ENCODE data around the gene KPNA6. TPM values are rescaled to one million over a fixed set of nuclear protein-coding genes. Genes with fewer than 3 reads are reported as not detected.

The KPNA6 gene
- total RNA-seq, 3 donors from 2014 or later (not counting 1 experiment from before 2014, with no cell fraction given), result 48.6 to 59.0 (median 52.8) TPM

DNA sequence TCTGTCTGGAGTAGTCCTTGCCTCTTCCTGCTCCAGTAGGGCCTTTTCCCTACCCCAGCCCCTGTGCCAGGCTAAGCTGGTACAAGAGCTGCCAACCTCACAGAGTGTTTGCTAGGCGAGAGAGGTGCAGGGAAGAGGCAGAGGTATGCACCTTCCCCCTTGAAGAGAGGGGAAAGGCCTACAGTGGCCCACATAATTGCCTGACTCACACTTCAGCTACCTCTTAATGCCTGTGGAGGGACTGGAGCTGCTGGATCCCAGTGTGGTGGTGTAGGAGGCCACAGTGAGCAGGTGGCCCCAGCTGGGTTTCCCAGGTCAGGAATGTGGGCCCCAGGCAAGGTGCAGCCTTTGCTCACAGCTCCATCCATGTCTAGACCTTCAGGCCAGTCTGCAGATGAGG is 89.2 kb downstream of the KPNA6 start:
- DNase-seq (no peak), ATAC-seq (no peak)
- H3K27ac Mint-ChIP-seq, result peak overlapping the region; percentile 53 to 79
- H3K9me3 Mint-ChIP-seq, result no peaks in the 10 kb centered on the region
- no peak overlapping the region for H3K27ac ChIP-seq (ENCODE audit: low read length)
- H3K4me1 Mint-ChIP-seq, result peaks cover 40 to 50% of the 10 kb centered on the region in 2 donors
- no peaks in the 10 kb centered on the region for H3K9me3 ChIP-seq (ENCODE audit: control insufficient read depth, insufficient read depth, low read length)
- no peak overlapping the region for H3K4me3 ChIP-seq (ENCODE audit: low read length)
- H3K27me3 ChIP-seq (ENCODE audit: control insufficient read depth, insufficient read depth, low read length), result no peaks in the 10 kb centered on the region
- intact Hi-C loops (cut with micrococcal nuclease), result no loop called here
- TF ChIP-seq, protein P1, sequence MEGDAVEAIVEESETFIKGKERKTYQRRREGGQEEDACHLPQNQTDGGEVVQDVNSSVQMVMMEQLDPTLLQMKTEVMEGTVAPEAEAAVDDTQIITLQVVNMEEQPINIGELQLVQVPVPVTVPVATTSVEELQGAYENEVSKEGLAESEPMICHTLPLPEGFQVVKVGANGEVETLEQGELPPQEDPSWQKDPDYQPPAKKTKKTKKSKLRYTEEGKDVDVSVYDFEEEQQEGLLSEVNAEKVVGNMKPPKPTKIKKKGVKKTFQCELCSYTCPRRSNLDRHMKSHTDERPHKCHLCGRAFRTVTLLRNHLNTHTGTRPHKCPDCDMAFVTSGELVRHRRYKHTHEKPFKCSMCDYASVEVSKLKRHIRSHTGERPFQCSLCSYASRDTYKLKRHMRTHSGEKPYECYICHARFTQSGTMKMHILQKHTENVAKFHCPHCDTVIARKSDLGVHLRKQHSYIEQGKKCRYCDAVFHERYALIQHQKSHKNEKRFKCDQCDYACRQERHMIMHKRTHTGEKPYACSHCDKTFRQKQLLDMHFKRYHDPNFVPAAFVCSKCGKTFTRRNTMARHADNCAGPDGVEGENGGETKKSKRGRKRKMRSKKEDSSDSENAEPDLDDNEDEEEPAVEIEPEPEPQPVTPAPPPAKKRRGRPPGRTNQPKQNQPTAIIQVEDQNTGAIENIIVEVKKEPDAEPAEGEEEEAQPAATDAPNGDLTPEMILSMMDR (IDR thresholded peaks at IDR 0.05), result no peak
- H3K4me3 Mint-ChIP-seq, result no peak overlapping the region
- 100% methylated on average over 1 of the region's 1 CpG for WGBS (ENCODE audit: insufficient coverage)
- H3K27me3 Mint-ChIP-seq (ENCODE audit: low read depth in 2 of 2), result no peaks in the 10 kb centered on the region
- peaks cover 59% of the 10 kb centered on the region for H3K4me1 ChIP-seq (ENCODE audit: control insufficient read depth, insufficient read depth, low read length)
- H3K36me3 ChIP-seq (ENCODE audit: control insufficient read depth, insufficient read depth, low read length), result peaks cover 45% of the 10 kb centered on the region
- H3K36me3 Mint-ChIP-seq, result peaks cover 18% of the 10 kb centered on the region

DNA sequence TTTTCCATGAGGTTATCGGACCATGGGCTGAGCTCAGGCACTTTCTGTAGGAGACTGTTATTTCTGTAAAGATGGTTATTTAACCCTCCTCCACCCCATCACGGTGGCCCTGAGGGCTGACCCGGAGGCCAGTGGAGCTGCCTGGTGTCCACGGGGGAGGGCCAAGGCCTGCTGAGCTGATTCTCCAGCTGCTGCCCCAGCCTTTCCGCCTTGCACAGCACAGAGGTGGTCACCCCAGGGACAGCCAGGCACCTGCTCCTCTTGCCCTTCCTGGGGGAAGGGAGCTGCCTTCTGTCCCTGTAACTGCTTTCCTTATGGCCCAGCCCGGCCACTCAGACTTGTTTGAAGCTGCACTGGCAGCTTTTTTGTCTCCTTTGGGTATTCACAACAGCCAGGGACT is 90.0 kb downstream of the KPNA6 start:
- Histone ChIP-seq H3K27ac (ENCODE audit: low read length) (no peak overlapping the region), H3K4me3 (ENCODE audit: low read length) (no peak overlapping the region), H3K27me3 (ENCODE audit: control insufficient read depth, insufficient read depth, low read length) (no peaks in the 10 kb centered on the region), H3K36me3 (ENCODE audit: control insufficient read depth, insufficient read depth, low read length) (peaks cover 38% of the 10 kb centered on the region), H3K4me1 (ENCODE audit: control insufficient read depth, insufficient read depth, low read length) (peaks cover 67% of the 10 kb centered on the region), H3K9me3 (ENCODE audit: control insufficient read depth, insufficient read depth, low read length) (no peaks in the 10 kb centered on the region)
- H3K4me1 Mint-ChIP-seq, result peaks cover 47 to 56% of the 10 kb centered on the region in 2 donors
- WGBS (ENCODE audit: insufficient coverage), result 98% methylated on average over 5 of the region's 6 CpGs
- intact Hi-C loops (cut with micrococcal nuclease), result no loop called here
- no peak overlapping the region for H3K4me3 Mint-ChIP-seq
- peak overlapping the region; percentile 53 to 79 for H3K27ac Mint-ChIP-seq
- DNase-seq (no peak), ATAC-seq (no peak)
- peaks cover 12% of the 10 kb centered on the region for H3K36me3 Mint-ChIP-seq
- no peaks in the 10 kb centered on the region for H3K27me3 Mint-ChIP-seq (ENCODE audit: low read depth in 2 of 2)
- TF ChIP-seq, protein P1 (IDR thresholded peaks at IDR 0.05), result no peak
- no peaks in the 10 kb centered on the region for H3K9me3 Mint-ChIP-seq

DNA sequence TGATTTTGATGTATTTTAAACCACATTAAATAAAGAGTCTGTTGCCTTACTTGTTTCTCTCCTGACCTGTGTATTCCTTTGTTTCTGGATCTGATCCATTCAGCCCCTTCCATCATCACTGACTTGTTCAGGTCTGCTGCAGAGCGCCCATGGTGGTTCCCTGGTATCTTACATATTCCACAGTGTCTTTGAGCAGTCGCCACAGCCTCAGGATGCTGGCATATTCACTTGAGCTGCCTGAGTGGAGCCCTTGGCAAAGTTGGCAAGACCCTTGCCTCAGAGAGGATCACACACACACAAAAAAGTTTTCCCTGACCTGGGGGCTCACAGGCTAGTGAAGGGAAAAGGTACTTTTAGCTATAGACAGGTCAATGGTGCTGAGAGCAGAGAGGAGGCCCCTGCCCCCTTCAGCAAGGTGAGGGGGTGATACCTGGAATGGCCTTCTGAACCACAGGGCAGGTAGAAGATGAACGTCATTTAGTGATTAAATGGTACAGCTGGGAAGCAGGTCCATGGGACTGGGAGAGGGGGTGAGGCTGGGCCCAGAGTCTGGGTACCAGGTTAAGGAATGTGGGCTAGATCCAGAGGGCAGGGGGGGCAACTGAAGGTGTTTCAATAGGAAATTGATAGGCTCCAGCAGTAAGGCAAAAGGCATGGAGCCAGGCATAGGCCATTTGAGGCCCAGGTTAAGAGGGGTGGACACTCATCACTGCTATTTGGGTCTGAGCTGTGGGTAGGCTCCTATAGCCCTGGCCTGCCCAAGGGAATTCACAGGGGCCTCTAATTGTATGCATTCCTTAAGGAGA is 90.6 kb downstream of the KPNA6 start:
- Histone ChIP-seq H3K27ac (ENCODE audit: low read length) (no peak overlapping the region), H3K4me1 (ENCODE audit: control insufficient read depth, insufficient read depth, low read length) (peaks cover 68% of the 10 kb centered on the region), H3K27me3 (ENCODE audit: control insufficient read depth, insufficient read depth, low read length) (no peaks in the 10 kb centered on the region), H3K4me3 (ENCODE audit: low read length) (no peak overlapping the region), H3K36me3 (ENCODE audit: control insufficient read depth, insufficient read depth, low read length) (peaks cover 32% of the 10 kb centered on the region), H3K9me3 (ENCODE audit: control insufficient read depth, insufficient read depth, low read length) (no peaks in the 10 kb centered on the region)
- DNase-seq (no peak), ATAC-seq (no peak)
- no peaks in the 10 kb centered on the region for H3K27me3 Mint-ChIP-seq (ENCODE audit: low read depth in 2 of 2)
- 94% methylated on average over 3 of the region's 3 CpGs for WGBS (ENCODE audit: insufficient coverage)
- no peaks in the 10 kb centered on the region for H3K9me3 Mint-ChIP-seq
- H3K27ac Mint-ChIP-seq, result peak overlapping the region; percentile 41 to 72
- H3K36me3 Mint-ChIP-seq, result peaks cover 7% of the 10 kb centered on the region
- peaks cover 50 to 60% of the 10 kb centered on the region in 2 donors for H3K4me1 Mint-ChIP-seq
- intact Hi-C loops (cut with micrococcal nuclease), result no loop called here
- TF ChIP-seq, protein P1 (IDR thresholded peaks at IDR 0.05), result no peak
- H3K4me3 Mint-ChIP-seq, result peak overlapping the region; percentile 7

Measured in natural killer cell (primary cell).